OCI-LY1 (cell line): ENCODE results near the gene MRPL54.

Experiments
- H2AFZ ChIP-seq: fragments of 200-600 bp; sonication (generic), shearing (Covaris generic); 2 replicates; pipeline ENCODE4 v1.6.0; 2014; ENCODE audit warnings: antibody characterized with exemption, mild to moderate bottlenecking, low read length
- H3F3A ChIP-seq: fragments of 200-600 bp; sonication (generic), shearing (Covaris generic); 2 replicates; pipeline ENCODE4 v1.6.0; 2014; ENCODE audit warnings: mild to moderate bottlenecking, antibody characterized with exemption, low read length, moderate library complexity; ENCODE audit not compliant: insufficient read depth
- H3K27ac ChIP-seq: fragments of 200-600 bp; sonication (generic); 2 replicates; pipeline ENCODE4 v1.5.1; 2014; ENCODE audit warnings: low read length, mixed run types, mild to moderate bottlenecking, low read depth; ENCODE audit not compliant: poor library complexity, severe bottlenecking
- H3K27me3 ChIP-seq: fragments of 200-600 bp; sonication (generic); 2 replicates; pipeline ENCODE4 v1.6.0; 2014; ENCODE audit warnings: antibody characterized with exemption, mild to moderate bottlenecking, low read length, moderate library complexity; ENCODE audit not compliant: insufficient read depth
- H3K36me3 ChIP-seq: fragments of 200-600 bp; sonication (generic); 2 replicates; pipeline ENCODE4 v1.6.1; 2014; ENCODE audit warnings: mild to moderate bottlenecking, antibody characterized with exemption, low read length, moderate library complexity, mixed read lengths; ENCODE audit not compliant: insufficient read depth
- H3K4me1 ChIP-seq: fragments of 200-600 bp; sonication (generic); 2 replicates; pipeline ENCODE4 v1.5.1; 2014; ENCODE audit warnings: mild to moderate bottlenecking, low read length, moderate library complexity; ENCODE audit not compliant: insufficient read depth, severe bottlenecking
- H3K4me2 ChIP-seq: fragments of 200-600 bp; sonication (generic), shearing (Covaris generic); 2 replicates; pipeline ENCODE4 v1.6.1; 2014; ENCODE audit warnings: low read length
- H3K4me3 ChIP-seq: fragments of 200-600 bp; sonication (generic); 2 replicates; pipeline ENCODE4 v1.5.1; 2014; ENCODE audit warnings: low read length, low read depth, mild to moderate bottlenecking, mixed read lengths; ENCODE audit not compliant: poor library complexity, severe bottlenecking
- H3K79me2 ChIP-seq: fragments of 200-600 bp; shearing (Covaris generic); 2 replicates; pipeline ENCODE4 v1.6.1; 2016; ENCODE audit warnings: mixed run types, low read length, mixed read lengths; ENCODE audit not compliant: insufficient read depth
- H3K9ac ChIP-seq: fragments of 200-600 bp; sonication (generic), shearing (Covaris generic); 2 replicates; pipeline ENCODE4 v1.6.1; 2014; ENCODE audit warnings: mild to moderate bottlenecking, low read length, mixed read lengths
- H3K9me2 ChIP-seq: fragments of 200-600 bp; sonication (generic), shearing (Covaris generic); 2 replicates; pipeline ENCODE4 v1.6.1; 2014; ENCODE audit warnings: low read depth, mild to moderate bottlenecking, low read length, mixed read lengths
- H3K9me3 ChIP-seq: fragments of 200-600 bp; shearing (Covaris generic); 2 replicates; pipeline ENCODE4 v1.6.1; 2014; ENCODE audit warnings: low read length, mixed read lengths
- H4K20me1 ChIP-seq: fragments of 200-600 bp; sonication (generic), shearing (Covaris generic); 2 replicates; pipeline ENCODE4 v1.6.0; 2016; ENCODE audit warnings: mild to moderate bottlenecking, low read length; ENCODE audit not compliant: insufficient read depth
- EZH2 ChIP-seq: fragments of 200-600 bp; sonication (generic), shearing (Covaris generic); IDR thresholded peaks from 2 replicates; pipeline ENCODE4 v1.8.0; 2017; ENCODE audit warnings: borderline replicate concordance, mixed run types, mild to moderate bottlenecking, antibody characterized with exemption, low read length, moderate library complexity, mixed read lengths
- TF ChIP-seq, protein P1 (sequence below): fragments of 200-600 bp; sonication (generic), shearing (Covaris generic); IDR thresholded peaks from 2 replicates; pipeline ENCODE4 v1.5.1; 2017; ENCODE audit warnings: mild to moderate bottlenecking, antibody characterized with exemption, low read length, moderate library complexity, mixed read lengths

MRPL54 gene

DNA sequence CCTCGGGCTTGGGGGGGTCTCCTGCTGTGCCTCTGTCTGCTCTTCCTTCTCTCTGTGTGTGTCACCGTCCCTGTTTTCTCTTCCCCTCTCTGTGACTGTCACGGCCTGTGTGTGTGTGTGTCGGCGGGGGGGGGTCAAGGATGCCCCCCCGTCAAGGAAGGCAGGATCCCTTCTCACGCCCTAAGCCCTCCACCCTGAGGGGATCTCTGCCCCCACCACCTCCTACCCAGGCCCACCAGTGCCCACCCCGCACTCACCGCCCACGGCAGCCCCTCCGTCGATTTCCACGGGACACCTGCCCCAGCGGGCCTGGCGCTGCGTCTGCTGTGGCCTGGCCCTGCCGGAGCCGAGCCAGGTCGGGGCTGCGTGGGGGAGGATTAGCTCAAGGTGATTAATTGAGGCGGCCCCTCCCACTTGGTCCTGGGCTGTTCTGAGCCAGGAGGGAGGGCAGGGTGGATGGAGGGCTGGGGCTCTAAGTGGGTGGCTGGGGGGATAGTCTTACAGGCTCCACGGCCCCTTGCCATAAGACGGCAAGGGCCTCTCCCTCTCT, 9.5 kb downstream of the MRPL54 start, which contains the start of gene RAX2:
Gene RAX2, minus strand, starts transcription at position 323 of the 550 bp plus-strand sequence. CDS start 486 bp downstream, outside the sequence.
- H3K4me1 ChIP-seq: no peaks in the 10 kb centered on the region
- no peaks in the 10 kb centered on the region for H3K9me3 ChIP-seq
- H3K4me3 ChIP-seq: no peak within 1 kb of the TSS

DNA sequence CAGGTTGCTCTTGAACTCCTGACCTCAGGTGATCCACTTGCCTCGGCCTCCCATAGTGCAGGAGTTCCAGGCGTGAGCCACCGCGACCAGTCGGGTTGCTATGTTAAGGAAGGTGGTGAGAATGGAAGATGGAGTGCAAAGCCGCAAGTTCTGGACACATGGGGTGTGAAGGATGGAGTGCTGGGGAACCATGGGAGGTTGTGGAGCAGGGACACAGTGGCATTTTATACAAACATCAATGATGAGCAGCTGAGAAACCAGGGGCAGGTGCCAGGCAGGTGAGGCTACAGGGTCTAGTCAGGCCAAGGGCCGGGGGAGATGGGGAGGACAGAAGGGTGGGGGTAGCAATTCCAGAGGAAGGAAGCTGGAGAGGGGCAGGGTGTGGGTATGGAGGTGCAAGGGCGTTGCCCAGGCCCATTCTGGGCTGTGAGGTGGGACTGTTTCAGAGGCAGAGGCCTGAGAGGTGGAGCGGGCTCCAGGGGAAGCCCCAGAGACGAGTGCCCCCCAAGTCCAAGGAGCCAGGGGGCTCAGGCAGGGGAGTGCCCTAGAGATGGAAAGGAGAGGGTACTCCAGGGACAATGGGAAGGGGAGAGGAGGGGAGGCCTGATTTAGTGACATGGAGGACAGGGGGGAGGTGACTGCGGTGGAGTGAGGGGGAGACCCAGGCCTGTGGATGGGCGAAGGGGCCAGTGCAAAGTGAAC, 11.5 kb downstream of the MRPL54 start:
- Histone ChIP-seq H3K9me2 (no peaks in the 10 kb centered on the region), H3K9ac (no peak overlapping the region), H2AFZ (no peak overlapping the region), H3K79me2 (no peaks in the 10 kb centered on the region), H3F3A (no peaks in the 10 kb centered on the region), H3K4me3 (no peak overlapping the region), H4K20me1 (no peaks in the 10 kb centered on the region), H3K27me3 (no peaks in the 10 kb centered on the region), H3K4me1 (no peaks in the 10 kb centered on the region), H3K4me2 (no peak overlapping the region), H3K9me3 (no peaks in the 10 kb centered on the region), H3K27ac (no peak overlapping the region), H3K36me3 (no peaks in the 10 kb centered on the region)
- TF ChIP-seq, protein P1, sequence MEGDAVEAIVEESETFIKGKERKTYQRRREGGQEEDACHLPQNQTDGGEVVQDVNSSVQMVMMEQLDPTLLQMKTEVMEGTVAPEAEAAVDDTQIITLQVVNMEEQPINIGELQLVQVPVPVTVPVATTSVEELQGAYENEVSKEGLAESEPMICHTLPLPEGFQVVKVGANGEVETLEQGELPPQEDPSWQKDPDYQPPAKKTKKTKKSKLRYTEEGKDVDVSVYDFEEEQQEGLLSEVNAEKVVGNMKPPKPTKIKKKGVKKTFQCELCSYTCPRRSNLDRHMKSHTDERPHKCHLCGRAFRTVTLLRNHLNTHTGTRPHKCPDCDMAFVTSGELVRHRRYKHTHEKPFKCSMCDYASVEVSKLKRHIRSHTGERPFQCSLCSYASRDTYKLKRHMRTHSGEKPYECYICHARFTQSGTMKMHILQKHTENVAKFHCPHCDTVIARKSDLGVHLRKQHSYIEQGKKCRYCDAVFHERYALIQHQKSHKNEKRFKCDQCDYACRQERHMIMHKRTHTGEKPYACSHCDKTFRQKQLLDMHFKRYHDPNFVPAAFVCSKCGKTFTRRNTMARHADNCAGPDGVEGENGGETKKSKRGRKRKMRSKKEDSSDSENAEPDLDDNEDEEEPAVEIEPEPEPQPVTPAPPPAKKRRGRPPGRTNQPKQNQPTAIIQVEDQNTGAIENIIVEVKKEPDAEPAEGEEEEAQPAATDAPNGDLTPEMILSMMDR: no peak

More for the DNA sequence above, 9.5 kb downstream of the MRPL54 start, which contains the start of gene RAX2:
- Histone ChIP-seq H3F3A (no peaks in the 10 kb centered on the region), H3K9ac (no peak within 1 kb of the TSS), H3K4me2 (no peak within 1 kb of the TSS), H3K27me3 (no peaks in the 10 kb centered on the region), H3K27ac (no peak within 1 kb of the TSS), H3K79me2 (no peaks in the 10 kb centered on the region), H2AFZ (no peak within 1 kb of the TSS), H3K36me3 (peaks cover 6% of the 10 kb centered on the region; the same call in 1 of the 2 replicates), H3K9me2 (no peaks in the 10 kb centered on the region), H4K20me1 (no peaks in the 10 kb centered on the region)
- no peak for TF ChIP-seq EZH2
- TF ChIP-seq, protein P1: no peak

DNA sequence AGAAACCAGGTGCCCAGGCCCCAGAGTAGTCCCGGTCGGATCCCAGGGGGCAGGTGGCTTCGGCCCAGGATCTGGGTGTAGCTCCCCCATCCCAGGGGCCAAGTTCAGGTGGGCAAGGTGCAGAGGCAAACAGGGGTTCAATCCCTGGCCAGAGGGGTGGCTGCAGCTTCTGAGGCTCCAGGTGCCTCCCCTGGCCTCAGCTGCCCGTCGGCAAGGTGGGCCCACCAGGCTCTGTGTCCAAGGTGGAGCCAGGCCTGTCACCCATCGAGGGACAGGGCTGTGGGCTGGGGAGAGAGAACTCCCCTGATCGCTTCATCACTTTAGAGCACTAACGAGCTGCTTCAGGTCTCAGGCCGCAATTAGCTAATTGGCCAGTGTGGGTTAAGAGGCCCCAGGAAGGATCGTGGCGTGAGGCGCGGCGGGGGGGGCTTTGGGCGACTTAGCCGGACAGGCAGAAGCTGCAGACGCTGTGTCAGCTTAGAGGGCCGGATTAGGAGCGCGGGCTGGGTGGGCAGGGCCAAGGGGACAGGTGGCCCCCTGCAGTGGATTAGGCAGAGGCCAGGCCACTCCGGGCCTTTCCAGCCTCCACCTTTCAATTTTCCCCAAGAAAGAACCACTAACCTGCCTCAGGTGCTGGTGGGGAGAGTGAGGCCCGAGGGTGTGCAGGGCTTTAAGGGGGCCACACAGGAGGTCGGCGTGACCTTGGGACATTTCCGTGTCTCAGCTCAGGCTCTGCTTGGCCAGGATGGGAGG, 12.3 kb downstream of the MRPL54 start:
- TF ChIP-seq, protein P1: no peak
- TF ChIP-seq EZH2: no peak
- no peak overlapping the region for H3K9ac ChIP-seq

More for the DNA sequence above, 12.3 kb downstream of the MRPL54 start:
- Histone ChIP-seq H3K27ac (no peak overlapping the region), H3K4me3 (no peak overlapping the region), H3K4me1 (no peaks in the 10 kb centered on the region), H3K9me3 (no peaks in the 10 kb centered on the region), H3K27me3 (no peaks in the 10 kb centered on the region), H3K9me2 (no peaks in the 10 kb centered on the region), H4K20me1 (no peaks in the 10 kb centered on the region), H3K4me2 (no peak overlapping the region), H3F3A (no peaks in the 10 kb centered on the region), H3K36me3 (no peaks in the 10 kb centered on the region), H2AFZ (no peak overlapping the region), H3K79me2 (no peaks in the 10 kb centered on the region)
